ENCODE measurements around the gene MAN1C1.

Gene MAN1C1

GRCh38 chr1:25614501-25615171 lies 2.0 kb upstream of the MAN1C1 start:
- no peak for DNase-seq (ENCODE audit: low spot score)

- DNase-seq (ENCODE audit: low spot score): no peak
These were observed 1.4 kb upstream of the MAN1C1 start for GRCh38 chr1:25615172-25615541.

- DNase-seq (ENCODE audit: low spot score): no peak
These were observed 962 bp upstream of the MAN1C1 start for GRCh38 chr1:25615563-25616094.

GRCh38 chr1:25616987-25617624 lies 515 bp downstream of the MAN1C1 start:
- no peak for DNase-seq (ENCODE audit: low spot score)

- DNase-seq (ENCODE audit: low spot score): no peak
These were observed 1.2 kb downstream of the MAN1C1 start for GRCh38 chr1:25617625-25618432.

- no peak for DNase-seq (ENCODE audit: low spot score)
These were observed 1.8 kb downstream of the MAN1C1 start for GRCh38 chr1:25618433-25618808.

GRCh38 chr1:25619101-25619890 lies 2.7 kb downstream of the MAN1C1 start:
- no peak for DNase-seq (ENCODE audit: low spot score)

GRCh38 chr1:25620211-25620610 lies 3.6 kb downstream of the MAN1C1 start:
- DNase-seq (ENCODE audit: low spot score): no peak

GRCh38 chr1:25620701-25621350 lies 4.2 kb downstream of the MAN1C1 start:
- no peak for DNase-seq (ENCODE audit: low spot score)

GRCh38 chr1:25621876-25622275 lies 5.3 kb downstream of the MAN1C1 start:
- DNase-seq (ENCODE audit: low spot score): no peak

GRCh38 chr1:25622531-25622930 lies 5.9 kb downstream of the MAN1C1 start:
- DNase-seq (ENCODE audit: low spot score): no peak

- no peak for DNase-seq (ENCODE audit: low spot score)
These were observed 6.4 kb downstream of the MAN1C1 start for GRCh38 chr1:25623007-25623406.

GRCh38 chr1:25623731-25624130 lies 7.1 kb downstream of the MAN1C1 start:
- DNase-seq (ENCODE audit: low spot score): no peak

- no peak for DNase-seq (ENCODE audit: low spot score)
These were observed 7.6 kb downstream of the MAN1C1 start for GRCh38 chr1:25624156-25624555.

GRCh38 chr1:25624604-25625003 lies 8.0 kb downstream of the MAN1C1 start:
- no peak for DNase-seq (ENCODE audit: low spot score)

GRCh38 chr1:25626018-25626417 lies 9.4 kb downstream of the MAN1C1 start:
- DNase-seq (ENCODE audit: low spot score): no peak

- DNase-seq (ENCODE audit: low spot score): no peak
These were observed 12.3 kb downstream of the MAN1C1 start for GRCh38 chr1:25628741-25629421.

- no peak for DNase-seq (ENCODE audit: low spot score)
These were observed 13.2 kb downstream of the MAN1C1 start for GRCh38 chr1:25629836-25630235.

GRCh38 chr1:25631750-25632485 lies 15.3 kb downstream of the MAN1C1 start:
- no peak for DNase-seq (ENCODE audit: low spot score)

- DNase-seq (ENCODE audit: low spot score): no peak
These were observed 17.5 kb downstream of the MAN1C1 start for GRCh38 chr1:25634066-25634465.
